ENCODE results near the gene RPGRIP1L. TPM values are rescaled to one million over a fixed set of nuclear protein-coding genes. Genes with fewer than 3 reads are reported as not detected.

The RPGRIP1L gene
- total RNA-seq, 1 experiment from 2014 or later: 3.8 TPM

- no peak for DNase-seq
- BruUV-seq (replicated peaks): no TSS peak
- Histone ChIP-seq H3K9me2 (replicated peaks; ENCODE audit: low read length) (no peaks in the 10 kb centered on the region), H3K4me1 (ENCODE audit: insufficient read depth, low read length) (no peaks in the 10 kb centered on the region), H3K4me3 (ENCODE audit: low read length) (no peak overlapping the region), H3K9ac (ENCODE audit: low read length) (no peak overlapping the region), H2AFZ (ENCODE audit: low read length) (no peak overlapping the region), H4K20me1 (ENCODE audit: low read length) (no peaks in the 10 kb centered on the region), H3K79me2 (ENCODE audit: low read length) (no peaks in the 10 kb centered on the region), H3K27me3 (ENCODE audit: low read length) (no peaks in the 10 kb centered on the region), H3K4me2 (ENCODE audit: low read length) (no peak overlapping the region), H3F3A (ENCODE audit: low read length, unreplicated experiment) (no peaks in the 10 kb centered on the region), H3K36me3 (ENCODE audit: low read depth, low read length) (no peaks in the 10 kb centered on the region), H3K9me3 (ENCODE audit: low read length) (no peaks in the 10 kb centered on the region), H3K27ac (ENCODE audit: low read length) (no peak overlapping the region)
- ChIA-PET CTCF (no interaction called here), POLR2A (ENCODE audit: unreplicated experiment) (no interaction called here)
- intact Hi-C loops (cut with micrococcal nuclease): no loop called here
- no peak for ATAC-seq
- TF ChIP-seq CTCF (conservative IDR thresholded peaks at IDR 0.05; ENCODE audit: low read depth, low read length) (no peak), EZH2 (IDR thresholded peaks at IDR 0.05; ENCODE audit: low read length, unreplicated experiment) (no peak), EZH2phosphoT487 (IDR thresholded peaks at IDR 0.05; ENCODE audit: borderline replicate concordance, low read length) (no peak)
These were observed 105.0 kb downstream of the RPGRIP1L start for GRCh38 chr16:53598511-53599275.

- TF ChIP-seq CTCF (conservative IDR thresholded peaks at IDR 0.05; ENCODE audit: low read depth, low read length): no peak
- no peak for TF ChIP-seq EZH2phosphoT487 (IDR thresholded peaks at IDR 0.05; ENCODE audit: borderline replicate concordance, low read length)
- ChIA-PET CTCF (no interaction called here), POLR2A (ENCODE audit: unreplicated experiment) (no interaction called here)
- H3K9me3 ChIP-seq (ENCODE audit: low read length): no peaks in the 10 kb centered on the region
- no peaks in the 10 kb centered on the region for H4K20me1 ChIP-seq (ENCODE audit: low read length)
- H3K27me3 ChIP-seq (ENCODE audit: low read length): no peaks in the 10 kb centered on the region
- no peak overlapping the region for H3K4me2 ChIP-seq (ENCODE audit: low read length)
- no peaks in the 10 kb centered on the region for H3K79me2 ChIP-seq (ENCODE audit: low read length)
- no peak for DNase-seq
- no peak overlapping the region for H2AFZ ChIP-seq (ENCODE audit: low read length)
- H3K4me1 ChIP-seq (ENCODE audit: insufficient read depth, low read length): no peaks in the 10 kb centered on the region
- H3K9ac ChIP-seq (ENCODE audit: low read length): no peak overlapping the region
- no peak overlapping the region for H3K4me3 ChIP-seq (ENCODE audit: low read length)
- no peaks in the 10 kb centered on the region for H3F3A ChIP-seq (ENCODE audit: low read length, unreplicated experiment)
- intact Hi-C loops (cut with micrococcal nuclease): no loop called here
- BruUV-seq (replicated peaks): no TSS peak
- H3K27ac ChIP-seq (ENCODE audit: low read length): no peak overlapping the region
- ATAC-seq: no peak
- H3K9me2 ChIP-seq (replicated peaks; ENCODE audit: low read length): no peaks in the 10 kb centered on the region
- no peaks in the 10 kb centered on the region for H3K36me3 ChIP-seq (ENCODE audit: low read depth, low read length)
These were observed 105.9 kb downstream of the RPGRIP1L start for GRCh38 chr16:53597776-53598175.

GRCh38 chr16:53588081-53588648, 115.5 kb downstream of the RPGRIP1L start:
- intact Hi-C loops (cut with micrococcal nuclease): no loop called here
- Histone ChIP-seq H2AFZ (ENCODE audit: low read length) (no peak overlapping the region), H3K4me3 (ENCODE audit: low read length) (no peak overlapping the region), H3K9me3 (ENCODE audit: low read length) (no peaks in the 10 kb centered on the region), H3K4me1 (ENCODE audit: insufficient read depth, low read length) (no peaks in the 10 kb centered on the region), H3K4me2 (ENCODE audit: low read length) (no peak overlapping the region), H3K9me2 (replicated peaks; ENCODE audit: low read length) (no peaks in the 10 kb centered on the region), H3K79me2 (ENCODE audit: low read length) (no peaks in the 10 kb centered on the region), H3K36me3 (ENCODE audit: low read depth, low read length) (no peaks in the 10 kb centered on the region), H3K27ac (ENCODE audit: low read length) (no peak overlapping the region), H4K20me1 (ENCODE audit: low read length) (no peaks in the 10 kb centered on the region), H3F3A (ENCODE audit: low read length, unreplicated experiment) (no peaks in the 10 kb centered on the region), H3K27me3 (ENCODE audit: low read length) (no peaks in the 10 kb centered on the region), H3K9ac (ENCODE audit: low read length) (no peak overlapping the region)
- TF ChIP-seq CTCF (conservative IDR thresholded peaks at IDR 0.05; ENCODE audit: low read depth, low read length) (no peak), EZH2phosphoT487 (IDR thresholded peaks at IDR 0.05; ENCODE audit: borderline replicate concordance, low read length) (no peak), EZH2 (IDR thresholded peaks at IDR 0.05; ENCODE audit: low read length, unreplicated experiment) (no peak)
- CTCF ChIA-PET: no interaction called here
- POLR2A ChIA-PET (ENCODE audit: unreplicated experiment): no interaction called here
- BruUV-seq (replicated peaks): no TSS peak
- no peak for DNase-seq
- no peak for ATAC-seq

Data from PC-3 (cell line).